Prostate gland (tissue), 2 donors: ENCODE results near the gene ASAH2.

Source experiments
- POLR2A ChIP-seq: fragments of 450-650 bp; IDR thresholded peaks from one replicate; pipeline ENCODE4 v1.6.1; 2016; ENCODE audit warnings: antibody characterized with exemption, mild to moderate bottlenecking
- TF ChIP-seq, protein P1 (sequence below), 4 experiments: fragments of 200-600 bp in 2 of 4; fragments of 450-650 bp in 2 of 4; sonication (generic) in 2 of 4; IDR thresholded peaks; 1 replicate in 3 of 4; 2 replicates in 1 of 4; pipeline ENCODE4 v1.5.1; 2016 to 2019; ENCODE audit warnings: antibody characterized with exemption in 4 of 4, mild to moderate bottlenecking in 2 of 4, moderate library complexity in 2 of 4

GRCh38 chr10:50226610-50227009, 24.7 kb downstream of the ASAH2 start:
- TF ChIP-seq, protein P1, sequence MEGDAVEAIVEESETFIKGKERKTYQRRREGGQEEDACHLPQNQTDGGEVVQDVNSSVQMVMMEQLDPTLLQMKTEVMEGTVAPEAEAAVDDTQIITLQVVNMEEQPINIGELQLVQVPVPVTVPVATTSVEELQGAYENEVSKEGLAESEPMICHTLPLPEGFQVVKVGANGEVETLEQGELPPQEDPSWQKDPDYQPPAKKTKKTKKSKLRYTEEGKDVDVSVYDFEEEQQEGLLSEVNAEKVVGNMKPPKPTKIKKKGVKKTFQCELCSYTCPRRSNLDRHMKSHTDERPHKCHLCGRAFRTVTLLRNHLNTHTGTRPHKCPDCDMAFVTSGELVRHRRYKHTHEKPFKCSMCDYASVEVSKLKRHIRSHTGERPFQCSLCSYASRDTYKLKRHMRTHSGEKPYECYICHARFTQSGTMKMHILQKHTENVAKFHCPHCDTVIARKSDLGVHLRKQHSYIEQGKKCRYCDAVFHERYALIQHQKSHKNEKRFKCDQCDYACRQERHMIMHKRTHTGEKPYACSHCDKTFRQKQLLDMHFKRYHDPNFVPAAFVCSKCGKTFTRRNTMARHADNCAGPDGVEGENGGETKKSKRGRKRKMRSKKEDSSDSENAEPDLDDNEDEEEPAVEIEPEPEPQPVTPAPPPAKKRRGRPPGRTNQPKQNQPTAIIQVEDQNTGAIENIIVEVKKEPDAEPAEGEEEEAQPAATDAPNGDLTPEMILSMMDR (IDR thresholded peaks at IDR 0.05), result no peak
- TF ChIP-seq POLR2A, result no peak
